NCI-H345 (cell line): ENCODE data around the gene TEPSIN.

ENCODE experiments used
- DNase-seq: peaks from one replicate; lab custom pipeline; 2025; lab: John Stamatoyannopoulos, UW

TEPSIN gene

GRCh38 chr17:81250286-81251093, 11.6 kb upstream of the TEPSIN start:
- peak; percentile 42 for DNase-seq

- peak; percentile 22 for DNase-seq
Measured at GRCh38 chr17:81249223-81250040, 10.6 kb upstream of the TEPSIN start.

- no peak for DNase-seq
Measured at GRCh38 chr17:81248649-81249048, 9.8 kb upstream of the TEPSIN start.

GRCh38 chr17:81247339-81247990, 8.6 kb upstream of the TEPSIN start:
- DNase-seq: no peak

GRCh38 chr17:81246679-81247338, 8.0 kb upstream of the TEPSIN start:
- no peak for DNase-seq

GRCh38 chr17:81246343-81246670, 7.5 kb upstream of the TEPSIN start:
- no peak for DNase-seq

GRCh38 chr17:81245665-81246342, 6.9 kb upstream of the TEPSIN start:
- DNase-seq: no peak

GRCh38 chr17:81245024-81245664, 6.3 kb upstream of the TEPSIN start:
- DNase-seq: no peak

- DNase-seq: no peak
Measured at GRCh38 chr17:81244358-81245023, 5.6 kb upstream of the TEPSIN start.

GRCh38 chr17:81243333-81243664, 4.4 kb upstream of the TEPSIN start:
- DNase-seq: no peak

- DNase-seq: no peak
Measured at GRCh38 chr17:81242421-81243332, 3.8 kb upstream of the TEPSIN start.

- peak; percentile 68 for DNase-seq
Measured at GRCh38 chr17:81241648-81242420, 3.0 kb upstream of the TEPSIN start.

- DNase-seq: no peak
Measured at GRCh38 chr17:81241203-81241602, 2.3 kb upstream of the TEPSIN start.

GRCh38 chr17:81240761-81241160, 1.9 kb upstream of the TEPSIN start:
- DNase-seq: no peak

- DNase-seq: no peak
Measured at GRCh38 chr17:81239714-81240555, 1.1 kb upstream of the TEPSIN start.

GRCh38 chr17:81238490-81238814, 403 bp downstream of the TEPSIN start:
- DNase-seq: no peak

GRCh38 chr17:81237591-81238489, 1.0 kb downstream of the TEPSIN start:
- DNase-seq: peak; percentile 71
